ENCODE measurements around the gene KANSL1.

The KANSL1 gene

GRCh38 chr17:46128453-46128852, 64.8 kb downstream of the KANSL1 start:
- DNase-seq (ENCODE audit: insufficient read length, low spot score) (no peak), FAIRE-seq (no peak)
- no peak for TF ChIP-seq POLR2A (IDR thresholded peaks at IDR 0.05; ENCODE audit: low read depth, low read length)

- FAIRE-seq (no peak), DNase-seq (ENCODE audit: insufficient read length, low spot score) (no peak)
- TF ChIP-seq POLR2A (IDR thresholded peaks at IDR 0.05; ENCODE audit: low read depth, low read length) = no peak
Measured at GRCh38 chr17:46127524-46127923, 65.7 kb downstream of the KANSL1 start.

GRCh38 chr17:46126840-46127239, 66.4 kb downstream of the KANSL1 start:
- DNase-seq (ENCODE audit: insufficient read length, low spot score) (no peak), FAIRE-seq (no peak)
- no peak for TF ChIP-seq POLR2A (IDR thresholded peaks at IDR 0.05; ENCODE audit: low read depth, low read length)

- DNase-seq (ENCODE audit: insufficient read length, low spot score) (no peak), FAIRE-seq (no peak)
- TF ChIP-seq POLR2A (IDR thresholded peaks at IDR 0.05; ENCODE audit: low read depth, low read length) = no peak
Measured at GRCh38 chr17:46125831-46126230, 67.4 kb downstream of the KANSL1 start.

- no peak for TF ChIP-seq POLR2A (IDR thresholded peaks at IDR 0.05; ENCODE audit: low read depth, low read length)
- FAIRE-seq (no peak), DNase-seq (ENCODE audit: insufficient read length, low spot score) (no peak)
Measured at GRCh38 chr17:46124695-46125592, 68.3 kb downstream of the KANSL1 start.

GRCh38 chr17:46123607-46124006, 69.6 kb downstream of the KANSL1 start:
- no peak for TF ChIP-seq POLR2A (IDR thresholded peaks at IDR 0.05; ENCODE audit: low read depth, low read length)
- FAIRE-seq (peak; percentile 6), DNase-seq (ENCODE audit: insufficient read length, low spot score) (no peak)

- FAIRE-seq = peak; percentile 53
- TF ChIP-seq POLR2A (IDR thresholded peaks at IDR 0.05; ENCODE audit: low read depth, low read length) = no peak
- DNase-seq (ENCODE audit: insufficient read length, low spot score) = no peak
Measured at GRCh38 chr17:46122486-46122871, 70.8 kb downstream of the KANSL1 start.

- DNase-seq (ENCODE audit: insufficient read length, low spot score) (no peak), FAIRE-seq (no peak)
- no peak for TF ChIP-seq POLR2A (IDR thresholded peaks at IDR 0.05; ENCODE audit: low read depth, low read length)
Measured at GRCh38 chr17:46121841-46122485, 71.3 kb downstream of the KANSL1 start.

GRCh38 chr17:46121165-46121764, 72.0 kb downstream of the KANSL1 start:
- FAIRE-seq = no peak
- DNase-seq (ENCODE audit: insufficient read length, low spot score) = no peak
- TF ChIP-seq POLR2A (IDR thresholded peaks at IDR 0.05; ENCODE audit: low read depth, low read length) = no peak

GRCh38 chr17:46120537-46120936, 72.7 kb downstream of the KANSL1 start:
- no peak for DNase-seq (ENCODE audit: insufficient read length, low spot score)
- TF ChIP-seq POLR2A (IDR thresholded peaks at IDR 0.05; ENCODE audit: low read depth, low read length) = no peak
- FAIRE-seq = no peak

- TF ChIP-seq POLR2A (IDR thresholded peaks at IDR 0.05; ENCODE audit: low read depth, low read length) = no peak
- FAIRE-seq (no peak), DNase-seq (ENCODE audit: insufficient read length, low spot score) (no peak)
Measured at GRCh38 chr17:46120078-46120477, 73.2 kb downstream of the KANSL1 start.

GRCh38 chr17:46118964-46119363, 74.3 kb downstream of the KANSL1 start:
- FAIRE-seq (no peak), DNase-seq (ENCODE audit: insufficient read length, low spot score) (no peak)
- TF ChIP-seq POLR2A (IDR thresholded peaks at IDR 0.05; ENCODE audit: low read depth, low read length) = no peak

- no peak for TF ChIP-seq POLR2A (IDR thresholded peaks at IDR 0.05; ENCODE audit: low read depth, low read length)
- FAIRE-seq (no peak), DNase-seq (ENCODE audit: insufficient read length, low spot score) (no peak)
Measured at GRCh38 chr17:46117850-46118696, 75.2 kb downstream of the KANSL1 start.

GRCh38 chr17:46117117-46117516, 76.1 kb downstream of the KANSL1 start:
- TF ChIP-seq POLR2A (IDR thresholded peaks at IDR 0.05; ENCODE audit: low read depth, low read length) = no peak
- no peak for FAIRE-seq
- DNase-seq (ENCODE audit: insufficient read length, low spot score) = no peak

Data from H54 (cell line).